Activated CD4-positive, CD25-positive, alpha-beta regulatory T cell treated with anti-CD3 and anti-CD28 coated beads, Interleukin-2, amount 50 U/mL, for 72 hours (primary cell): ENCODE results near the gene RBM43.
"Not testable (repeated sequence)": the region's sequence is repeated elsewhere in the genome, so short reads cannot be mapped to it uniquely, and the experiment has no call there.

Experiments
- DNase-seq: peaks from one replicate; pipeline ENCODE4 v3.0.0; 2021

Gene RBM43

DNA sequence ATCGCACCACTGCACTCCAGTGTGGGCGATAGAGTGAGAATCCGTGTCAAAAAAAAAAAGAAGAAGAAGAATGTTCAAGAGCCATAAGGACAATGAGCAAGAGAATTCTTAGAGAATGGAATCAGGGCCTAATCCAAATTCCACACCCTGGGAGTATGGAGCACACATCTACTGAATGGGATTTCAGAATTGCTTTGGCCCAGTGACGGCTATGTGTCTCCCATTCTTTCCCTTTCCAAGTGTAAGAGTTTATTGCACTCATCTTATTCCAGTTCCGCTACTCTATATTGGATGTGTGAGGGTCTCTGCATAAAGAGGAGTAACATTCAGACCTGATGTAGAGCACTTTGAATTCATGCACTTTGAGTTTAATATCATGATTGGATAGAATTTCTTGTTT is 5.9 kb upstream of the RBM43 start:
- DNase-seq = no peak

DNA sequence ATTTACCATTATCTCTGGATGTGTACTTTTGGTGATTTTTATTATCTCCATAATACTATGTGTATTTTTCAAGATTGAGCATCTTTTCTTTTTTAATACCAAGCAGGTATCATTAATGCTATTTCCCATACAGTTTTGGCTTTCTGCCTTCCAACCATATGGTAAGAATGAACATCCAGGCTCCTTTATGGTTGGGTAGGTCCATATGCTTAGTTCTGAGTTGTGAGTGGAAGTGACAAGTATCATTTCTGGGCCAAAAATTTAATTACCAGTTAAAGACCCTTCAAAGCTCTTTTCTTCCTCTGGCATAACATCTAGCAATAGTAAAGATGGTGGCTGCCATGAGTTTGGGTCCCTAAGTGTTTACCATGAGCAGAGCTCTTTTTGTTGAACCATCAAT is 4.3 kb upstream of the RBM43 start:
- DNase-seq = no peak

DNA sequence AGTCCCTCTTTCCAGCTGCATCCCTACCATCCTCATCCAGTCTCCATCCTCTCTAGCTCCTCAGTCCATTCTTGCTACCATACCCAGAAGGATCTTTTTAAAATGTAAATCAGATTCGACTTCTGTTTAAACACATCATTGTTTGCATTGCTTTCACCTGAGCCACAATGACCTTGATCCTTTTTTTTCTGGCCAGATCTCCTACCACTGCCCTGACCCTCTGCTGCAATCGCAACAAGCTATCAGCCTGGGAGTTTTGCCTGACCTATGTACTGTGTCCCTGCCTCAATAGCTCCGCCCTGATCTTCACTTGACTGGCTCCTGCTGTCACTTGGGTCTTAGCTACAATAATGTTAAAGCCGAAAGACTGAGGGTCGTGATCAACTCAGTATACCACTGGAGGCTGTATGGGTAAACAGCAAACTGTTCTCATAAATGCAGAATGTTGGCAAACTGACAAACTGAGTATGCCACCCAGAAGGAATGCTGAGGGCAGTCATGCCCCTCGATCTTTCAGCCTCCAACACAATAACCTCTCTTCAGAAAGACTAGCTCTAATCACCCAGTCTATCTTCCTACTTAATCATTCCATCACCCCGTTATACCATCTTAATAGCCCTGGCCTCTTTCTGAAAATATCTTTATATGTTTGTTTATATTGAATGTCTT is 2.6 kb upstream of the RBM43 start:
- no peak for DNase-seq

DNA sequence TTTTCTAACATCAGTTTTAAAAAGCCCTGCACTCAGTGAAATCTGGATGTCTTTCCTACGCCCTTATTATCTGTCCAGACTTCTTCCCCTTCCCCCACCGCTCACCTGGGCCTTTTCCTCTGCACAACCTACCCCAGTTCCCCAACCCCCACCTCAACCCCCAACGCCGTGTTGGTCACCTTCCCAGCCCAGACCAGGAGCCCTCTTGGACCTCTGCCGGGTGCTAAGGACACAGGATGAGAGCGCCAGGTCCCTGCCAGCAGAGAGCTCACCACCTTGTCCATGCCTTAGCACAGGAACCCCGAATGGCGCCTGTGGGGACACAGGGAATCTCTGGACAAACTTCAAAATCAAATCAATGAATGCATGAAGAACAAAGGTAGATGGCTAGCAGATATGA is 966 bp upstream of the RBM43 start:
- no peak for DNase-seq

DNA sequence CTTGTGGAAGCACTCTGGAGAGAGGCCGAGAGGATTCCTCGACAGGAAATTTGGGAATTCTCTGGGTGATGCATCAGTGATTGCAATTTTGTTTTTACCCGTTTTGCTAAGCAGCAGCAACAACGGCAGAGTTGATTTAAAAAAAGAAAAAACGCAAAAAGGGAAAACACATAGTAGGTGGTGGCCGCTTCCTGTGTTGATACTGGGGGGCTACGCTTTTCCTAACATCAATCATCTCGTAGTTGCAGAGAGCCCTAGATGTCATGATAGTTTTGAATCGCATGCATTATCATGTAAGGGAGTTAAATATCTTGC is 271 bp upstream of the RBM43 start:
- no peak for DNase-seq

DNA sequence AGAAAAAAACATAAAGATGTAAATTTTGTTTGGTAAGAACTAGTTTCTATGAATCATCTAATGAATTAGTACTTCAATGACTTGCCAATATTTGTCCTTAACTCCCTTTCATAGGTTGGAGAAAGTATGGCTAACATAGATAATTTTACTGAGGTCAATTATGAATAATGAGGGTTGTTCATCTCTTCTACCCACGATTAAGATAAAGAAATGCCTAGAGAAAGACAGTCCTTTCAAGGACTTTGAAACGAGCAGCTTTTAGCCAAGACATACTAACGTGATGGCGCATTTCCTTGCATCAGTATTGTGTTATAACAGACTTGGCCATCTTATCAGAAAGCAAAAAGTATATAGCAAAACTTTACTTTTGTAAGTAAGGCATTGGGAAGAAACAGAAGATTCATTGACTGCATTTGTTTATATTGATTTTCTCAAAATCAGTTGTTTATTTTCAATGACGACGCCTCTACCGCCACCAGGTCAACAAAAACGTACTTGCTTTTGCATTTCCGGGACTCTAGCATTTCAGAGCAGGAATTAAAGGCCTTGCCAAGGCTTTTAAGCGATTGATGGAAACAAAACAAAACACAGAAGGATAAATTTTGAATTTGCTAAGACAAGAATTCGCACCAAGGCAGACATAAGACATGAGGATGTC is 961 bp downstream of the RBM43 start:
- no peak for DNase-seq

DNA sequence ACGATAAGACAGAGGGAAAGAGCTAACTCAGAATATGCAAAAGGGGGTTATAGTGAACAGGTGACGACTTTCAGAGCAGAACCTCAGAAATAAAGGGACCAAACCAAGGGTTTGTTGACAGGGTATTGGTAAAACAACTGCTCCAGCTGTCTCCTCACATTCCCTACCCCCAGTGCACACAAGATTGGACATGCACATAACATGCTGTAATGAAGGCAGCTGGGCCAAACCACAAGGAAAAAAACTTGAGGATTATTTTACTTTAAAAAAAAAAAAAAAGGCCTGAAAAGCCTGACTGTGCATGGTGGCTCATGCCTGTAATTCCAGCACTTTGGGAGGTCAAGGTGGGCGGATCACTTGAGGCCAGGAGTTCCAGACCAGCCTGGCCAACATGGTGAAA is 3.5 kb downstream of the RBM43 start:
- DNase-seq = no peak

DNA sequence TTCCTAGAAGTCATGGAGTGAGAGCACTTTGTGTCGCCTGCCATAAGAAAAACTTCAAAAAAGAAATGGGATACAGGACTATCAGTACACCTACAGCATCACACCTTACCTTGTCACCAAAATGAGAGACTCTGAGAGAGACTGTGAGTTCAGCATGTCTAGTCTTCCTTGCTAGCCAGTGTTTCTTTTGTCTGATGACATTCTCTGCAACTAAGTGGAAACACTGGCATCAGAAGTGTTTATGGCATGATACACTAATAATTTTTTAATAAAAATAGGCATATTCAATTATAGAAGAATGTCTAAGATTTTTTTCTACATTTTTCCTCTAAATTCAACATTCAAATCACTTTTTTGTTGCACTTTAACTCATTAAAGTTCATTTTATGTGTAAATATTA is 9.0 kb downstream of the RBM43 start:
- DNase-seq = no peak

DNA sequence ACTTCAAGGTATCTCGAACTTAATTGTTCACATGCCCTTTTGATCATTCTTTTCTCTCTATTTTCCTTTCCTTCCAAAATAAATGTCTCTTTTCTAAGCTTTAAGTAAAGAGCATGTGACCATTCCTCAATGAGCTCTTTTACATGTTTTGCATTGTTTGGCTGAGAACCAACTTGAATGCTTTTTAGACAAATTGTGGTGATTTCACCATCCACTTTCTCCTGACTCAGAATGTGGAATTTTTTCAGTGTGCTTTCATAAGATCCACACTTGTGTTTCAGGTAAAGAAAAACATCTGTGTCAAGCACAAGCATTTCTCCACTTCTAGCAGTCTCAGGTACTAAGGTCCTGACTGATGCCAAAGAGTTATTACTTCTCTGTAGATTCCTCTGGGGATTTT is 10.7 kb downstream of the RBM43 start:
- no peak for DNase-seq

DNA sequence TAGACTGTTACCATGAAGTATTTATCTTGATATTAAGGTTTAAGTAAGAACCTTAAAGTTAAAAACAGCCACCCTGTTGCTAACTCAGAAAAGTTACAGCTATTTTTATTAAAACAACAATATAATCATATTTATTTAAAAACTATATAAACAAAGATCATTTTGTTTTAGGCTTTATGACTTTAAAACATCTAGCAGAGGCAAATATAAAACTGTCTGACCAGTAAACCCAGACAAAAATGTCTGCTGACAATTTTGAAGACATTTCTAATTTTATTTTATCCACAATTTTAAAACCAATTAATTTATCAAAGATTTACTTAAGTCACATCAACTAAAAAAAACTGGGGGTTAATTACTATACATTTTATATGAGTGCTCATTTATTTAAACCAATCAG is 14.2 kb downstream of the RBM43 start:
- no peak for DNase-seq

DNA sequence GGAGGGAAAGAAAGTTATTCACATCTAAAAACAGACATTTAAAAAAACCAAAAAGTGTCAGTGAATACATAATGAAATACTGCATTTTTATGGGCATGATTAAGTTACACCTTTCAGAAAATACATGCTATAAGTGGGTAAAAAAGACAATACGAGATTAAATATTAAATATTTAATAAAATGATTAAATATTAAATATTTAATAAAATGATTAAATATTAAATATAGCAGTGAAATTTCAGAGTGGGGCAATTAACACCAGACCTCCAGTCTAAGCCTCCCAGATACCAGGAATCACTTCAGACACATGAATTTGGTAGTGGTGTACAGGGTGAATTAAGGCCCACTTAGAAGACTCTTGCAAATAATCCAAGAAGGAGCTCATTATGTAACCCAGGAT is 15.5 kb downstream of the RBM43 start:
- no peak for DNase-seq

DNA sequence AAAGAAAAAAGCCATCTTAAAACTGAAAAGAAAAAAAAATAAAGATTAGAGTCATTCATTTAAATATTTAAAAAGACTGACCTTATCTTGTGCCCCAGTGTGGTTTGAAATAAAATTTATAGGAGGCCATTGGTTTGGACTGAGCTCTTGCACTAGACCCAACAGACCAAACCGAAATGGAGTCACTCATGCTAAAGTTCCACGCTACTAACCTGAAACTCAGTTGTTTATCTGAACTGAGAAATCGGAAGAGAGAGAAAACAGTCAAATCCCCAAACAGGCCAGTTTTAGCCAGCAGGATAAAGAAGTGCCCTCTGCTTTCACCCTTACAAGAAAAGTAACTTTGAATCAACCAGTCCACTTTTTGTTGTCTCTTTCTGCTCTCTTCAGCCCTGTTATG is 18.2 kb downstream of the RBM43 start:
- DNase-seq = no peak

DNA sequence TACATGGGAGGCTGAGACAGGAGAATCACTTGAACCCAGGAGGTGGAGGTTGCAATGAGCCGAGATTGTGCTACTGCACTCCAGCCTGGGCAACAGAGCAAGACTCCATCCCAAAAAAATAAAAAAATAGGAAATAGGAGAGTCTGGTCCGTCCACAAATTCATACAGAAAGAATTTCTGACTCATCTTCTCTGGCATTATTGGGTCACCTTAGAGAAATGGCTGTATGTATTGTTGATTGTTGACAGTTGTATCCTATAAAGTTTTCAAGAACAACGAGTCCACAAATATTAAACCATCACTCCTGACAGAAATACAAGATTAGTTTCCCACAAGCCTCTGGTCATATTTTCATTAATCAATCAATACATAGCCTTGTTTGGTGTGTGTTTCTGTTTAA is 20.4 kb downstream of the RBM43 start:
- no peak for DNase-seq

DNA sequence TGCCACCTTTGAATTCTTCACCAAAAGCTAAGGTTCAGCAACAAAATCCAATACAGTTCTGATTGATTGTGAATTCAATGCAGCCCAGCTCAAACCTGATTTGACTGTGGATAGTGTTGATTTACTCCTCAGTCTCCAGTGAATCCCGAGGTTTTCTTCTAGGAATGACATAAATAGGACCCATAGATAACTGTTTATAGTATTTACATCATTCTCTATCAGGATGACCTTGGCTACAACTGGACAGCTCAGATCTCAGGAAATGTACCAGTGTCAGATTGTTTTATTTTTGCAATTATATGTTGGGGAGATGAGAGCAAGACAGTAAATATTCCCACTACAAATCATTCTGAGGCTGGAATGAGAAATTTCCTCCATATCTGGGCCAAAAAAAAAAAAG is 21.2 kb downstream of the RBM43 start:
- DNase-seq = no peak

DNA sequence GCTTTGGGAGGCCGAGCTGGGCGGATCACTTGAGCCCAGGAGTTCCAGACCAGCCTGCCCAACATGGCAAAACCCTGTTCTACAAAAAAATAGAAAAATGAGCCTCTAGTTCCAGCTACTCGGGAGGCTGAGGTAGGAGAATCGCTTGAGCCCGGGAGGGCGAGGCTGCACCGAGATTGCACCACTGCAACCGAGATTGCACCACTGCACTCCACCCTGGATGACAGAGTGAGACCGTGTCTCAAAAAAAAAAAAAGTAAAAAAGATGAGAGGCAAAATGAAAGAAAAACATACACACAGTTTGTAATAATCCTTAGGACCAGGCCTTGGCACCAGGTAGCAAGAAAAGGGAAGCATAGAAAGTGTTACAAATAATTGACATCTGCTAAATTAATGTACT is 22.0 kb downstream of the RBM43 start:
- DNase-seq = no peak

DNA sequence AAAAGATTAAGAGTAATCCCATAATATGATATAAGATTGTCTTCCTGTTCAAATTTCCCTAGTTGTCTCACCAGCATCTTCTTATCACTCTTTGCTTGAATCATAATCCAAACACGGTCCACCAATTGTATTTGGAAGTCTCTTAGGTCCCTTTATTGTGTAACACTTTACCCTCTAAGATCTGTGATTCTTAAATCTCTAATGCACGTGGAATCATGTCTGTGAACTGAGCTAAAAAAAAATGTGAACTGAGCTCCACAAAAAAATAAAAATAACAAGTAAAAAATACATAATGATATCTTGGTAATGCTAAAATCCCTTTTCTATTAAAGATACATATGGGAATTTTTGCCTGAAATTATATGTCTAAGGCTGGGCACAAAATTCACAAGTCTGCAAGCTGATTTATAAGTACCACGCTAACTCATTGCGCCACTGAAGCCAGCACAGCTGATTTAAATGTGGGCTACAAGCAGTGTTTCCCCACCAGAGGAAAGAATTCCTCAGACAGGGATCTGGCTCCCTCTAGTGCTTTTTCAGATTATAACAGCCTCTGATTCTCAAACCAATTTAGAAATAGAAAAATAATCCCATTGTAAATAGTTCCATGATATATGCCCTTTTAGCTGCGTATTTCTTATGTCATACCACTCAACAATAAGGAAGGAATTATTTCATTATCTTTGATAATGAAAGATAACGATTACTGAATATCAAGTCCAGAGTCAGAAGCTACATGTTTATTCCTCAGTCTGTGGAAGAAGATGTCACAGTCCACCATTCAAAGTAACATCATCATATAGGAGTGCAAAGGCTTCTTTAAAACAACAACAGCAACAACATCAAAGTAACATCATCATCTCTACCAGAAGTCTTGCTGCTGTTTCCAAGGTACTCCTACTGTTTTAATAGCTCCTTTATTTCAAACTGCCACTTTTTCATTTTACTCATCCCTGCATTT is 22.9 kb downstream of the RBM43 start:
- DNase-seq = no peak

DNA sequence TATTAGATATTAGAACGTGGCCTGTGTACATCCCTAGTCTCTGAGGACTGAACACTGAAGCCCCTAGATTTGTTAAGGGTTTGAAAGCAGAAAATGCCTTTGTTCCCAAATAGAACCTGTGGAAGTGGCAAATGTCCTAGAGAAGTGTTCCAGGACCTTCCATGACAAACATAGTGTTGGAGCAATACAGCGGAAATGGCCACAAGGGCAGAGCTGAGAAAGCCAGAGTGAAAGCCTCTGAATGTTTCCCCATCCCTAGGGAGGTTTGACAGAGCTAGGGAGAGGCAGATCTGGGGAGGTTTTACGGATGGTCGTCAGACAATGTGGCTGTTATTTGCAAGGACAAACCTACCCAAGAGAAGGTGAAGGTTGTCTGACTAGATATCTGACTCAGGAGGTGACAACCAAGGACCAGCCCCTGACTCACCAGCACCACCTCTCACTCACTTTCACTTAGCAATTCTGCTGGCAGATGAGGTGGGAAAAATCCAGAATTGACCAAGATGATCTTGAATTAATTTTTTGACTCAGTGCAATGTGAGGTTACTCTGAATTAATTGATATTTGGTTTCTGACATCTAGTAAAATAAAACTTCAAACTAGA is 24.1 kb downstream of the RBM43 start:
- no peak for DNase-seq

DNA sequence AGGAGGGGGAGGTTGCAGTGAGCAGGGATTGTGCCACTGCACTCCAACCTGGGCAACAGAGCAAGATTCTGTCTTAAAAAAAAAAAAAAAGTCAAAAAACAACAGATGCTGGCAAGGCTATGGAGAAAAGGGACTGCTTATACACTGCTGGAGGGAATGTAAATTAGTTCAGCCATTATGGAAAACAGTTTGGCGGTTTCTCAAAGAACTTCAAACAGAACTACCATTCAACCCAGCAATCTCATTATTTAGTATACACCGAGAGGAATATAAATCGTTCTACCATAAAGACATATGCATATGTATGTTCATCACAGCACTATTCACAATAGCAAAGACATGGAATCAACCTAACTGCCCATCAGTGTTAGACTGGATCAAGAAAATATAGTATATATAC is 27.9 kb downstream of the RBM43 start:
- not testable (repeated sequence) for DNase-seq

DNA sequence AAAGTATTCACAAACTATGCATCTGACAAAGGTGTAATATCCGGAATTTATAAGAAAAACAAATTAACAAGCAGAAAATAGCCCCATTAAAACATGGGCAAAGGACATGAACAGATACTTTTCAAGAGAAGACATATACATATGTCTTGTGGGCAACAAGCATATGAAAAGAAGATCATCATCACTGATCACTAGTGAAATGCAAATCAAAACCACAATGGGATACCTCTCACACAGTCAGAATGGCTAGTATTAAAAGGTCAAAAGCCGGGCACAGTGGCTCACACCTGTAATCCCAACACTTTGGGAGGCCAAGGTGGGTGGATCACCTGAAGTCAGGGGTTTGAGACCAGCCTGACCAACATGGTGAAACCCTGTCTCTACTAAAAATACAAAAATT is 28.4 kb downstream of the RBM43 start:
- DNase-seq = not testable (repeated sequence)

DNA sequence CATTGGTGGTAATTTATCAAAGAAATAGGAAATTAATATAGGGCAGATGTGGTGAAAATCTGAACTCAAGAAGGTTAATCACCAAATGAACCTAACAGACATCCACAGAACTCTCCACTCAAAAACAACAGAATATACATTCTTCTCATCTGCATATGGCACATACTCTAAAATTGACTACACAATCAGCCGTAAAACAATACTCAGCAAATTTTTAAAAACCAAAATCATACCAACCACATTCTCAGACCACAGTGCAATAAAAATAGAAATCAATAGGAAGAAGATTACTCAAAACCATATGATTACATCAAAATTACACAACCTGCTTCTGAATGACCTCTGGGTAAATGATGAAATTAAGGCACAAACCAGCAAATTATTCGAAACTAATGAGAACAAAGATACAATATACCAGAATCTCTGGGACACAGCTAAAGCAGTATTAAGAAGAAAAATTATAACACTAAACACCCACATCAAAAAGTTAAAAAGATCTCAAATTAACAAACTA is 31.0 kb downstream of the RBM43 start:
- no peak for DNase-seq

DNA sequence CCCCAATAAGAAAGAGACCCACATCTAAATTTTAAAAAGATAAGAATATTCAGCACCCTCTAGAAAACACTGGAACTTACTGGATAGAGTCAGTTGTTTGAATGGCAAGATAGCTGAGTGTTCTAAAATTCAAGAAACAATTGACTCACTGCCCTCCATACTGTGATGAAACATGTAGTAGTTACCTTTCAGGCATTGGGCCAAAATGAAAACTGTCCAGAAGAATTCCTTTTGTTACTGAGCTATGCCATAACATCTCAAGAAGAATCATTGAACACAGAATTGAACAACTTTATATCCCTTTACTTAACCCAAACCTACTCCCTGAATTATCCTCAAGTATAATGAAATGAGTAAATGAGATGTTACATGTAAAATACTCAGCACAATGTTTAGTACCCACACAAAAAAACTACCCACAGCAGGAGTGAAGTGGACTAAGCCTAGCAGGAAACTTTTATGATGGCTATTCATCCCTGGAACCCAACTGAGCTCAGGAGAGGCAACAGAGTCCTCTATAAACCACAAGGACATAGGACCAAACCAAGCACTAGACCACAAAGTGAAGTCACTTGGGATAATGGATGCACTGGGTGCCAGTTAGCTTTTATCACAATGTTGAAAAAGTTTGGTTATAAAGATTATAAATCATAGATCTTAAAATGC is 32.7 kb downstream of the RBM43 start:
- no peak for DNase-seq

DNA sequence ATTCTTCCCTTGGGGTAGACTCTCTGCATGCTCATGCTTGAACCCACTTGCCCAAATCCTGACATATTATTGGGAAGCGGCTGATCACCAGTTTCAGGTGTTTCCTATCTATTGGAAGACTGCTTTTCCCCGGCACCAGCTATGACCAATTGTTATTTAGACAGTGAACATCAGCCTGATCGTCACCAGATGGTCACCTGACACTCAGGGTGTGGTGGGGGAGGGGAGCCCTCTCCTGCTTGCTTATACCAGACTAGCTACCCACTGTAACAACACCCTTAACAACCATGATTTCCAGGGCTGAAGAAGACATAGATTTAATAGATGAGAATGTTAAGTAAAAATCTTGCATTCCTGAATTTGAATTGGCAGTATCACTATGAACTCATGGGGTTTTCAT is 44.3 kb downstream of the RBM43 start:
- DNase-seq = no peak

DNA sequence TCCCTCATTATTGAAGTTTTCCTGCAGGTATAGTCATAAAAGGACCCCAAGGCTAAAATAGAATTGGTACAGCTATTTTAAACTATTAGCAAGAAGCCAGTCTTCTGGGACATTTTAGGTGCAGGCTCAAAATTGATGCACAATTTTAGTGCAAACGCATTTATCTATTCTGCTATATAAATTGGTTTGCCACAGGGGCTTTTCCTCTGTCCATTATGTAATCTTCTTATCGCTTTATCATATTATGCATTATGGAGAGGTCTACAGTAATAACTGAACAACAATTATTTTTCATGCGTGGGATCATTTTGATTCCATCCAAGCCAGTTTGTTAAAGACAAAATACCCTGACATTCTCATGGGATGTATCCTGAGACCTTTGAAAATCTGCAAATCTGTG is 54.6 kb downstream of the RBM43 start:
- no peak for DNase-seq
